Keratinocyte (primary cell): ENCODE results near the gene HOXC6. TPM values are rescaled to one million over a fixed set of nuclear protein-coding genes. Genes with fewer than 3 reads are reported as not detected.

ENCODE experiments used
- DNase-seq: peaks from one replicate; pipeline ENCODE4 v3.0.0-alpha.2; 2011; ENCODE audit warnings: low read depth, missing footprints, low spot score
- FAIRE-seq: peaks from 2 replicates; lab custom pipeline; 2011; peaks lifted over from hg19 to GRCh38; lab: Jason Lieb, UNC
- H2AFZ ChIP-seq: 2 replicates; pipeline ENCODE4 v1.6.0; 2012; ENCODE audit warnings: low read length, control low read depth, inconsistent platforms; ENCODE audit not compliant: control insufficient read depth
- H3K27ac ChIP-seq: 2 replicates; pipeline ENCODE4 v1.5.1; 2011; ENCODE audit warnings: low read length; ENCODE audit not compliant: control insufficient read depth, insufficient read depth
- H3K27me3 ChIP-seq: 3 replicates; pipeline ENCODE4 v1.6.0; 2011; ENCODE audit warnings: low read length; ENCODE audit not compliant: control insufficient read depth, insufficient read depth; ENCODE audit errors: extremely low read depth
- H3K36me3 ChIP-seq, 2 experiments: 2 replicates in 1 of 2; 3 replicates in 1 of 2; pipeline ENCODE4 v1.5.1; 2011; ENCODE audit warnings: low read length in 2 of 2, mild to moderate bottlenecking in 1 of 2; ENCODE audit not compliant: control insufficient read depth in 2 of 2, insufficient read depth in 2 of 2; ENCODE audit errors: extremely low read depth in 1 of 2
- H3K4me1 ChIP-seq: 3 replicates; pipeline ENCODE4 v1.5.1; 2011; ENCODE audit warnings: low read length; ENCODE audit not compliant: control insufficient read depth, insufficient read depth; ENCODE audit errors: extremely low read depth
- H3K4me2 ChIP-seq: 3 replicates; pipeline ENCODE4 v1.6.0; 2011; ENCODE audit warnings: low read depth, low read length; ENCODE audit not compliant: control insufficient read depth, insufficient read depth; ENCODE audit errors: extremely low read depth
- H3K4me3 ChIP-seq, 3 experiments: fragments of 200-600 bp in 1 of 3; sonication (generic) in 1 of 3; 2 replicates in 2 of 3; 3 replicates in 1 of 3; pipeline ENCODE4 v1.5.1; 2011 to 2016; ENCODE audit warnings: low read length in 3 of 3, mild to moderate bottlenecking in 3 of 3, control low read depth in 2 of 3, inconsistent platforms in 1 of 3, low read depth in 1 of 3, mixed read lengths in 1 of 3, mixed run types in 1 of 3, moderate library complexity in 1 of 3; ENCODE audit not compliant: control insufficient read depth in 2 of 3, insufficient read depth in 2 of 3; ENCODE audit errors: extremely low read depth in 1 of 3
- H3K79me2 ChIP-seq: 2 replicates; pipeline ENCODE4 v1.6.0; 2012; ENCODE audit warnings: low read length; ENCODE audit not compliant: control insufficient read depth, insufficient read depth
- H3K9ac ChIP-seq: 3 replicates; pipeline ENCODE4 v1.6.0; 2011; ENCODE audit warnings: low read length; ENCODE audit not compliant: control insufficient read depth, insufficient read depth; ENCODE audit errors: extremely low read depth
- H3K9me1 ChIP-seq: 3 replicates; pipeline ENCODE4 v1.6.0; 2011; ENCODE audit warnings: low read length; ENCODE audit not compliant: control insufficient read depth, insufficient read depth; ENCODE audit errors: extremely low read depth
- H3K9me3 ChIP-seq: 2 replicates; pipeline ENCODE4 v1.5.1; 2012; ENCODE audit warnings: low read depth, low read length; ENCODE audit not compliant: control insufficient read depth
- H4K20me1 ChIP-seq: 3 replicates; pipeline ENCODE4 v1.6.0; 2011; ENCODE audit warnings: low read length; ENCODE audit not compliant: control insufficient read depth, insufficient read depth; ENCODE audit errors: extremely low read depth
- EZH2 ChIP-seq: IDR thresholded peaks from one replicate; pipeline ENCODE4 v1.6.1; 2012; ENCODE audit warnings: inconsistent platforms, mild to moderate bottlenecking, low read length, moderate library complexity
- dilution Hi-C: fragments of 300-500 bp; cut with MboI; formaldehyde crosslinking; loops from one replicate; pipeline ENCODE4 v1.7.0; 2020; ENCODE audit warnings: low sequenced_read_pairs; ENCODE audit not compliant: extremely low pct_ligation_motif_present
- polyA plus RNA-seq, 5 experiments: library from polyadenylated mRNA; depleted of rRNA in 3 of 5; stranded (reverse) in 3 of 5; stranded (forward) in 1 of 5; unstranded in 1 of 5; fragments of >200 nt; gene quantifications; 1 replicate in 1 of 5; 2 replicates in 3 of 5; 3 replicates in 1 of 5; pipeline versions ENCODE4 v1.2.1 to v1.2.3, GENCODE V29; 2011 to 2012; ENCODE audit warnings: missing spikeins in 2 of 5, low read depth in 1 of 5, low replicate concordance in 1 of 5
- TF ChIP-seq, protein P1 (sequence below), 3 experiments: IDR thresholded peaks in 1 of 3; conservative IDR thresholded peaks in 1 of 3; optimal IDR thresholded peaks in 1 of 3; 2 replicates in 2 of 3; 3 replicates in 1 of 3; pipeline versions ENCODE3 to v1.5.1; 2011; ENCODE audit warnings: low read length in 3 of 3, mild to moderate bottlenecking in 3 of 3, moderate library complexity in 2 of 3, control low read depth in 1 of 3, inconsistent platforms in 1 of 3; ENCODE audit not compliant: insufficient read depth in 2 of 3; ENCODE audit errors: extremely low read depth in 1 of 3

Gene HOXC6
- polyA plus RNA-seq, 1 donor (not counting 4 experiments of a cell fraction or from before 2014, with no cell fraction given): 4.7 TPM

DNA sequence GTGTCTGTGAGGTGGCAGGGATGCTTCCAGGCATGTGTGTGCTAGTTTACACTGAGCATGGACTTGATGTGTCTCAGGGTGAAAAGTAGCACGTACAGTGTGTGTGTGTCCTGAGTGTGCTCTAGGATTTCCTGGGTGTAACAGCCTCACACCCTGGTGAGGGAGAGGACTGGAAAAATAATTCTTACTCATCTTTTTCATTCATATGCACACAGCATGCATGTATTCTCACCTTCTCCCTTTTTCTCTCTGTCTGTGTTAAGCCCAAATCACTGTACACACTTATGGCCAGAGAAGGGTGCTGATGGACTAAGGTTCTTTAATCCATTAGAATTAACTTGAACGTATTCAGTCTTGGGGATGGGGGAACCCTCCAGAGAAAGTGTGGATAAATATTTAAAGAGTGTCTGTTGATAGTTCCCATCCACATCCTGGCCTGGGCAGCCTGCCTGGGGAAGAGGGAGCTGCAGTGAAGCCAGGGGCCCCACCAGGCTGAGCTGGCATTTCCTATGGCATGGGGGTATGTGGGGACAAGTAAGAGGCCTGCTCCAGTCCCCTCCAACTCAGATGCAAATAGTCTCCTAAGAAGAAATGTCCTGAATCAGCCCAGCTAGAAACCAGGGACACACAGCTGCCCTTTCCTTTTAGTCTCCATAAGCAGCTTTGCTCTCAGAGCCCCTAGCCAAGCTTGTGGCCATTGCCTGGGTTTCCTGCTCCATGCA lies 20.5 kb upstream of the HOXC6 start:
- peaks cover 32% of the 10 kb centered on the region for H3K79me2 ChIP-seq

DNA sequence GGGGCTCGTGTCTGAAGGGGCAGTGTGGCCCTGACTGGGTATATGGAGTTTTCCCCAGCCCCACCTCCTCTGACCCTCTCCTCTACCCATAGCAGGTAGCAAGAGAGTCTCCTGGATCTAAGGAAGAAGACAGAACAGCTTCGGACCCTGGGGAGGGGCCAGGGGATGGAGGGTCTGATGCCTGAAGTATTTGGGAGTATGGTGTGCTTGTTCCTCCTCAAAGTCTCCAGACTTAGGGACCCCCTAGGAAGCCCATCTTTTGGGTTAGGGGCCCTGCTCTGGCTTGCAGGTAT lies 20.0 kb upstream of the HOXC6 start:
- Histone ChIP-seq H3K79me2 (peaks cover 32% of the 10 kb centered on the region), H3K9me1 (no peaks in the 10 kb centered on the region), H3K27me3 (no peaks in the 10 kb centered on the region), H2AFZ (no peak overlapping the region), H3K4me2 (peak overlapping the region; percentile 60), H4K20me1 (no peaks in the 10 kb centered on the region), H3K9me3 (no peaks in the 10 kb centered on the region), H3K4me3 (no peak overlapping the region), H3K36me3 (peaks cover 0 to 2% of the 10 kb centered on the region in 2 experiments), H3K9ac (peak overlapping the region; percentile 22), H3K4me1 (peaks cover 16% of the 10 kb centered on the region), H3K27ac (no peak overlapping the region)
- no peak for DNase-seq
- dilution Hi-C loops: no loop called here
- TF ChIP-seq, protein P1, sequence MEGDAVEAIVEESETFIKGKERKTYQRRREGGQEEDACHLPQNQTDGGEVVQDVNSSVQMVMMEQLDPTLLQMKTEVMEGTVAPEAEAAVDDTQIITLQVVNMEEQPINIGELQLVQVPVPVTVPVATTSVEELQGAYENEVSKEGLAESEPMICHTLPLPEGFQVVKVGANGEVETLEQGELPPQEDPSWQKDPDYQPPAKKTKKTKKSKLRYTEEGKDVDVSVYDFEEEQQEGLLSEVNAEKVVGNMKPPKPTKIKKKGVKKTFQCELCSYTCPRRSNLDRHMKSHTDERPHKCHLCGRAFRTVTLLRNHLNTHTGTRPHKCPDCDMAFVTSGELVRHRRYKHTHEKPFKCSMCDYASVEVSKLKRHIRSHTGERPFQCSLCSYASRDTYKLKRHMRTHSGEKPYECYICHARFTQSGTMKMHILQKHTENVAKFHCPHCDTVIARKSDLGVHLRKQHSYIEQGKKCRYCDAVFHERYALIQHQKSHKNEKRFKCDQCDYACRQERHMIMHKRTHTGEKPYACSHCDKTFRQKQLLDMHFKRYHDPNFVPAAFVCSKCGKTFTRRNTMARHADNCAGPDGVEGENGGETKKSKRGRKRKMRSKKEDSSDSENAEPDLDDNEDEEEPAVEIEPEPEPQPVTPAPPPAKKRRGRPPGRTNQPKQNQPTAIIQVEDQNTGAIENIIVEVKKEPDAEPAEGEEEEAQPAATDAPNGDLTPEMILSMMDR (optimal IDR thresholded peaks at IDR 0.05 in 1 of 3, IDR thresholded peaks at IDR 0.05 in 1 of 3, conservative IDR thresholded peaks at IDR 0.05 in 1 of 3; ENCODE audit: extremely low read depth in 1 of 3, insufficient read depth in 2 of 3, low read length in 3 of 3): no peak
- no peak for TF ChIP-seq EZH2
- no peak for FAIRE-seq

More for the DNA sequence above, 20.5 kb upstream of the HOXC6 start:
- Histone ChIP-seq H3K4me1 (peaks cover 16% of the 10 kb centered on the region), H3K27me3 (no peaks in the 10 kb centered on the region), H3K4me2 (no peak overlapping the region), H3K27ac (no peak overlapping the region), H3K9me1 (no peaks in the 10 kb centered on the region), H2AFZ (no peak overlapping the region), H3K36me3 (peaks cover 2% of the 10 kb centered on the region in 2 experiments), H3K9ac (peak overlapping the region; percentile 9), H3K9me3 (no peaks in the 10 kb centered on the region), H4K20me1 (no peaks in the 10 kb centered on the region), H3K4me3 (no peak overlapping the region)
- DNase-seq: no peak
- no peak for TF ChIP-seq EZH2
- TF ChIP-seq, protein P1 (optimal IDR thresholded peaks at IDR 0.05 in 1 of 3, IDR thresholded peaks at IDR 0.05 in 1 of 3, conservative IDR thresholded peaks at IDR 0.05 in 1 of 3; ENCODE audit: extremely low read depth in 1 of 3, insufficient read depth in 2 of 3, low read length in 3 of 3): no peak
- no peak for FAIRE-seq
- dilution Hi-C loops: no loop called here
